Colonic mucosa (tissue), 4 donors: ENCODE data around the gene CFAP77. TPM values are rescaled to one million over a fixed set of nuclear protein-coding genes. Genes with fewer than 3 reads are reported as not detected.

Experiments used
- DNase-seq: peaks from one replicate; pipeline ENCODE4 v3.0.0-alpha.2; 2020
- H3K27ac ChIP-seq: fragments of 200-600 bp; one replicate; pipeline ENCODE4 v1.8.0; 2021
- H3K27me3 ChIP-seq: fragments of 200-600 bp; one replicate; pipeline ENCODE4 v1.8.0; 2021
- H3K36me3 ChIP-seq: fragments of 200-600 bp; one replicate; pipeline ENCODE4 v1.8.0; 2021
- H3K4me1 ChIP-seq: fragments of 200-600 bp; one replicate; pipeline ENCODE4 v1.8.0; 2021; ENCODE audit warnings: mild to moderate bottlenecking
- H3K4me3 ChIP-seq: fragments of 200-600 bp; one replicate; pipeline ENCODE4 v1.8.0; 2021
- H3K9ac ChIP-seq, 2 donors: one replicate each; pipeline ENCODE4 v1.7.0; 2013; ENCODE audit warnings: control low read depth in 2 of 2, low read depth in 2 of 2, low read length in 2 of 2
- H3K9me3 ChIP-seq: fragments of 200-600 bp; one replicate; pipeline ENCODE4 v1.8.0; 2021
- CTCF ChIP-seq: fragments of 200-600 bp; IDR thresholded peaks from one replicate; pipeline ENCODE4 v1.8.0; 2022; ENCODE audit warnings: antibody characterized with exemption, mild to moderate bottlenecking
- intact Hi-C: fragments of 100-400 bp; cut with DNase I; formaldehyde crosslinking; loops from one replicate; pipeline ENCODE4 v1.14.1; 2022
- total RNA-seq, 2 donors: library from RNA; stranded (reverse); fragmentation: NEBNext Ultra II Directional in 1 of 2; extraction: Animal tissue kit (Norgen Biotek cat#: 25700) in 1 of 2; gene quantifications; one replicate each; pipeline ENCODE4 v1.2.1, GENCODE V29; 2021
- donor health status: healthy.
- donor health status: DM: no; HTN: no; CAD: no.
- donor health status: DM: no; HTN: no; CAD: no.

CFAP77 gene
- total RNA-seq = not detected

DNA sequence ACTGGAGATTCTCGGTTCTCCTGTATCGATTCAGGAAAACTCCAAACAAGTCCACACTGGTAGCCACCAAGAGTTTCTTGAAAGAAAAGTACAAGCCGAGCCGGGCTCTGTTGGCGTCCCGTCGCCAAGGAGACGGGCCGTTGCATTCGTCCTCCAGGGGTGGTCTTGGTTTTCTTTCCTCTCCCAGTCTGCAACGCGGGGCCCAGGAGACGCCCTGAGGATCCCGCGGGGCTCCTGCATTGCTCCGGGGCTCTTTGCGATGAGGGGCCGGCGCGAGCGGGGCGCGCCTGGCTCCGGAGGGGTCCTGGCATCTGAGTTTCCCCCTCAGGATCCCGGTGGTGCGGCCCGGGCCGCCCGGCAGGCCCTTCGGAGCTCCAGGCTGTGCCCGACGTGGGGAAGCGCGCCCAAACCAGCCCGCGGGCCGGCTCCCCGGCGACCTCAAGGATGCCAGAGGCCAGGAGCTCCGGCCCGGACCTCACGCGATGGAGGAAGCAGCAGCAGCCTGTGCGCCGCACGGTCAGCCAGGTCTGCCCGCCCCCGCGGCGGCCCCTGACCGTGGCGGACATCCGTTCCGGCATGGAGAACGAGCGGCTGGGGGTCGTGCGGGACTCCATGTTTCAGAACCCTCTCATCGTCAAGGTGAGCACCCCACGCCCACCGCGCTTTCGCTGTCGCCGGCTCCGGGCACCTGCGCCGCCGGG, at the start of gene CFAP77:
Gene CFAP77 (plus strand): TSS at position 384 of the 701 bp plus-strand sequence. CDS start 61 bp downstream, at position 445.
- no peaks in the 10 kb centered on the region for H3K9me3 ChIP-seq
- H3K36me3 ChIP-seq = no peaks in the 10 kb centered on the region
- DNase-seq = peak; percentile 24
- peaks cover 20% of the 10 kb centered on the region for H3K27me3 ChIP-seq
- peak within 1 kb of the TSS in 1 of 2 donors; percentile 37 for H3K9ac ChIP-seq
- TF ChIP-seq CTCF = no peak
- peaks cover 18% of the 10 kb centered on the region for H3K4me1 ChIP-seq
- H3K4me3 ChIP-seq = peak within 1 kb of the TSS; percentile 36
- intact Hi-C loops = loop anchor here (5.0 to 10.0 kb wide), 3 partner anchors 167 to 387 kb away; no protein-coding TSS in a partner anchor
- H3K27ac ChIP-seq = no peak within 1 kb of the TSS

DNA sequence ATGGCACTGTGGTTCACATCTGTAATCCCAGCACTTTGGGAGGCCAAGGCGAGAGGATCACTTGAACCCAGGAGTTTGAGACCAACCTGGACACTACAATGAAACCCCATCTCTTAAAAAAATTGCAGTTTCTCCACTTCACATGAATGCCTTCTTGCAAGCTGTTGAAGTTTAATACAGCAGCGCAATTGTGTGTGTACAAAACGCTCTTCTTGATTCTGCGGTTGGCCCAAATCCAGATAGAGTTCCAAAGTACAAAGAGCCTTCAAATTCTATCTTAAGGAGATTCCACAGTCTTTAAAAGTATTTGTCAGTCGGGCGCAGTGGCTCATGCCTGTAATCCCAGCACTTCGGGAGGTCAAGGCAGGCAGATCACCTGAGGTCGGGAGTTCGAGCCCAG, 45.9 kb upstream of the CFAP77 start:
- Histone ChIP-seq H3K4me1 (no peaks in the 10 kb centered on the region), H3K9ac (no peak overlapping the region), H3K27ac (no peak overlapping the region), H3K27me3 (no peaks in the 10 kb centered on the region), H3K4me3 (no peak overlapping the region), H3K9me3 (no peaks in the 10 kb centered on the region), H3K36me3 (no peaks in the 10 kb centered on the region)
- DNase-seq = no peak
- TF ChIP-seq CTCF = no peak
- intact Hi-C loops = no loop called here

- Histone ChIP-seq H3K27ac (no peak overlapping the region), H3K4me3 (no peak overlapping the region), H3K9ac (no peak overlapping the region), H3K4me1 (no peaks in the 10 kb centered on the region), H3K27me3 (no peaks in the 10 kb centered on the region), H3K36me3 (no peaks in the 10 kb centered on the region), H3K9me3 (no peaks in the 10 kb centered on the region)
- intact Hi-C loops = no loop called here
- DNase-seq = no peak
- TF ChIP-seq CTCF = no peak
These were observed 44.0 kb upstream of the CFAP77 start for GRCh38 chr9:132365986-132366385.

GRCh38 chr9:132366481-132366880, 43.5 kb upstream of the CFAP77 start:
- intact Hi-C loops = no loop called here

GRCh38 chr9:132367613-132368313, 42.2 kb upstream of the CFAP77 start:
- Histone ChIP-seq H3K9ac (no peak overlapping the region), H3K27ac (no peak overlapping the region), H3K4me3 (no peak overlapping the region), H3K4me1 (no peaks in the 10 kb centered on the region), H3K27me3 (no peaks in the 10 kb centered on the region), H3K9me3 (no peaks in the 10 kb centered on the region), H3K36me3 (no peaks in the 10 kb centered on the region)
- no peak for TF ChIP-seq CTCF
- DNase-seq = no peak
- intact Hi-C loops = no loop called here

More at GRCh38 chr9:132366481-132366880, 43.5 kb upstream of the CFAP77 start:
- no peak for TF ChIP-seq CTCF
- Histone ChIP-seq H3K9me3 (no peaks in the 10 kb centered on the region), H3K36me3 (no peaks in the 10 kb centered on the region), H3K9ac (no peak overlapping the region), H3K27ac (no peak overlapping the region), H3K4me3 (no peak overlapping the region), H3K27me3 (no peaks in the 10 kb centered on the region), H3K4me1 (no peaks in the 10 kb centered on the region)
- no peak for DNase-seq
